Activated CD8-positive, alpha-beta memory T cell treated with anti-CD3 and anti-CD28 coated beads, Interleukin-2, amount 50 U/mL, for 1 hour (primary cell): Measurements from ENCODE around the gene TMEM169.

Experiments
- DNase-seq: peaks from one replicate; pipeline ENCODE4 v3.0.0-alpha.2; 2020; ENCODE audit errors: extremely low read depth

Gene TMEM169

GRCh38 chr2:216081487-216082116 lies at the start of gene TMEM169, which contains the start of gene PECR:
TSS of gene TMEM169 (plus strand) at chr2:216081919. CDS start at chr2:216095964, 14,045 bp downstream.
TSS of gene PECR (minus strand) at chr2:216081809. CDS start at chr2:216081741, 68 bp downstream.
- peak; percentile 17 for DNase-seq

DNA sequence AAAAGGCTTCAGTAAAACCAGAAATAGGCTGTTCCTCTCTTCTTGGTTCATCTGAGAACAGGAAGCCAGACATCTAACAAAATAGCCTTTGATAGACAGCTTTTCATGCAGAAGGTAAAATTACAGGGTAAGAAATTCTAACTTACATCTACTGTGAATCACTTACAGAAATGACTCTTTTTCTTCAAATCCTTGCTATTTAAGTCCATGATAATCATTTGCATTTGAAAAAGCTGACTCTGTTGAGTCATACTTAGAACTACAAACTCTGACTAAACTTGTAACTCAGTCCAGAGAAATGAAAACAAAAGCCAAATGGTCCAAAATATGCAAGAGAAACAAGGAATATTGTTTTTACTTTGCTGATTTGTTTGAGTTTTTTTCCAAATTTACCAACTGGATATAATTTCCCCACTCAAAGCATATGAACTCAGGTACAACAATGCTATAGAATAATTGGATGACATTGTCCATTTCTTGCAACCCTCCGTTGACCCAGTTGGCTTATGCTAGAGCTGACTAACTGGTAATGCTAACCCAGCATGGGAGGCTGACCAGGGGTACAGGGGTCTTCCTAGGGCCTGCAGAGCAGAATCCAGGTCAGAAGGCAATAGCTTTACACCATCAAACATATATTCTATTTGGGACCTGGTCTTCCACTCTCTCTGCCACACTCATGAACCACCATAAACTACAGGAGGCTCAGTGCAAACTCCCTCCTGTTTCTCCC lies 49.6 kb upstream of the TMEM169 start:
- no peak for DNase-seq

DNA sequence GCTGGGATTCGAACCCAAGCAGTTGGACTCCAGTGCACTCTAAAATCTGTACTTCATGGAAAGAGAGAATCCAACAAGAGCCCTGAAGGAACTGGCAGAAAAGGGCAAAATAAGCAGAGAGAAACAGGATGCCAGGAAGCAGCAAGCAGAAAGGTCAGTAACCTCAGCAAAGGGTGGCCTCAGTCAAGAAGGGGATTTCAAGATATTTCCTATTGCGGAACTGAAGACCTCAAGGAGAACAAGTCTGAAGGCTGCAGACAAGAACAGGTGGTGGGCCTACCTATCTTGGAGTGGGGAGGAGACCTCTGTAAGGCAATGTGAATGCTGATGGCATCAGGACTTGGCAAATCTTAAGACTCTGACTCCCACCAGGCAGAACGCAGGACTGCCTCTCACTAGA lies 48.3 kb upstream of the TMEM169 start:
- no peak for DNase-seq

GRCh38 chr2:216034065-216034464 lies 47.7 kb upstream of the TMEM169 start:
- no peak for DNase-seq

DNA sequence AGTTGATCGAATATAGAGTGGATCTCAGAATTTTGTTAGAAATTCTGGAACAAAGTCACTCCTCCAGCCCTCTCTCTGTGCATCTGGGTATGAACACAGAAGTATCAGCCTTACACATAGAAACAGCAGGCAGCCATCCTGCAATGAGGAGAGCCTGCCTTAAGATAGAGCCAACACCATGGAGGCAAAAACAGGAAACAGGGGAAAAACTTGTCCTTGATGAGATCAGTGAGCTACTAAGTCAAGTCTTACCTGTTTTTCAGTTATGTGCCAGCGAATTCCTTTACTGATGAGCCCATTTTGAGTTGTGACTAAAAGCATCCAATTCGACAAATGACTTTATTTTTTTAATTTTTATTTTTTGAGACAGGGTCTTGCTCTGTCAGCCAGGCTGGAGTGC lies 41.8 kb upstream of the TMEM169 start:
- DNase-seq: no peak

DNA sequence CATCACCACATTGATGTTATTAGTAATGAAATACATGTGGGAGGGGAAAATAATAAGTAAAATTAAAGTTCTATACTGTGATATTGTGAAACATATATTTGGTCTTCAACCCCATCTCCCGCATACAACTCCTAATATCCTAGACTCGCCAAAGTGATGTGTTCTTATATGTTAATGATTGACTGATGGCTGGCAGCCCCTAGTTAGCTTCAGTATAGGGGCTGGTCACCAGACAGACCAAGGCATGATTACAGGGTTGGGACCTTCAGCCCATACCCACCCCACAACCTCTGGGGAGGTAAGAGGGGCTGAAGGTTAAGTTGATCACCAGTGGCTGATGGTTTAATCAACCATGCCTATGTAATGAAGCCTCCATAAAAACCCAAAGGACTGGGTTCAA lies 40.3 kb upstream of the TMEM169 start:
- no peak for DNase-seq

DNA sequence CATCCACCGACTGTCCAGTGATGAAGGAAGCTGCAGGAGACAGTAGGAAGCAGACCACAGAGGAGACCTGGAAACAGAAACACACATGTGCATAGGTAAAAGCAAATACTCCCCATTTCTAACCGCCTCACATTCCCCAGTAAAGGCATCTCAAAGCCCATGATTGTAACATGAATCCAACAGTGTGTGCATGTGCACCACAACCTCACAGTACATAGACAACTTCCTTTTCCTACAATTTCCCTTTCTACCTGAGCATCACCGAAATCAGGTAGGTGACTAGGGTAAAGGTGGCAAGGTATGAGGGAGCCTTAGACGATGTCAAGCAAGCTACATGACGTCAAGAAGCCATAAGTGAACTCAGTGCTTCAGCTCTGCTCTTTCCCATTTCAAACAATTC lies 37.8 kb upstream of the TMEM169 start:
- DNase-seq: no peak

DNA sequence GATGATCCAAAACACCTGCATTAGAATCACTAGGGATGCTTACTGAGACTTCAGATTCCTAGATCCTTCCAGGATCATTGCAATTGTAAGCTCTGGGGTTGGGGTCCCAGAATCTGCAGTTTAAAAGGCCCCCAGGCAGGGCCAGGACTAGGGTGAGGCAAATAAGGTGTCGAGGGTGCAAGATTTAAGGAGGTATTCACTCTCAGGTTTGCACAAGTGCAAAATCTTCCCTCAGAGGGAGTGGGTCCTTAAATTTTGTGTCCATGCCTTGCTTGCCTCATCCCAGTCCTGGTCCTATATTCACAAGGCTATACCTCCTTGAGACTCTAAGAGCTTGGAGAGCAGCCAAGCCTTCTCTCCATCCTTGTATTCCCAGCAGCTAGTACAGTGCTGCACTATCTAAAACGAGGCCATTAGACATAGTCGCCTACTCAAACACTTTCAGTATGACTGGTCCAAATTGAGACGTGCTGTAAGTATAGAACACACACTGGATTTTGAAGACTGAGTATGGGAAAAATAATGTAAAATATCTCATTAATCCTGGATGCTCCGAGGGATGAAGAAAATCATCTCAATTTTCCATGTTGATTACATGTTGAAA lies 36.7 kb upstream of the TMEM169 start:
- no peak for DNase-seq

DNA sequence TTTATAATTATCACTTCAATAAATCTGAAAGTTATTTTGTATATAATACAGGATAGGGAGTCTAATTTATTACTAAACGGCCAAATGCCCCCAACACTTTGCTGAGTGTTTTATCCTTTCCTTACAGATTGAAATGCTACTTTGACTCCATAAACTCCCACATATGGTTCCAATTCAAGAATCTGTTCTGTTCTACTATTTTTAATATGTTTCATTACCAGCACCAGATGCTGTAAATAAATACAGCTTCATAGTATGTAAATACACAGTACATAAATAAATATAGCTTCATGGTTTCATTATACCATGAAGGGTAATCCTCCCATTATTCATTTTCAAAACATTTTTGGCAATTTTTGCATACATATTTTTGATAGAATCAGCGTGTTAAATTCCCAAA lies 34.3 kb upstream of the TMEM169 start:
- DNase-seq: no peak

DNA sequence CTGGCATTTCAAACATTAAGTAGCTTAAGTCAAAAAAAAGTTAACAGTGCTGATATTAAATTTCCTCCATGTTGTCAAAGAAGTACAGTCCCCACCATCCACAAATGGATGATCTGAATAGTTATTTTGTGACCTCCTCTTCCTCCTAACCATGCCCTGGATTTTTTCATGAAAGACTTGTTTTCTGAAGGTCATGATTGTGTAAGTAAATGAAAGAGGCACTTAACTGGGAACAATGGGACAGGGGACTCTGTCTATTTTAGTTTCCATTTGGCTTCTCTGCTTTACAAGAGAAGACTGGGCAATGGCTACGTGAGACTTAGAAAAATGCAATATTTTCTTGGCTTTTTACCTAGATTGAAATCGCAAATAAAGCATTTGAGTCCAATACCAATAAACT lies 32.3 kb upstream of the TMEM169 start:
- DNase-seq: no peak

- DNase-seq: no peak
Measured at GRCh38 chr2:216051350-216051749, 30.4 kb upstream of the TMEM169 start.

GRCh38 chr2:216052420-216052819 lies 29.3 kb upstream of the TMEM169 start:
- no peak for DNase-seq

DNA sequence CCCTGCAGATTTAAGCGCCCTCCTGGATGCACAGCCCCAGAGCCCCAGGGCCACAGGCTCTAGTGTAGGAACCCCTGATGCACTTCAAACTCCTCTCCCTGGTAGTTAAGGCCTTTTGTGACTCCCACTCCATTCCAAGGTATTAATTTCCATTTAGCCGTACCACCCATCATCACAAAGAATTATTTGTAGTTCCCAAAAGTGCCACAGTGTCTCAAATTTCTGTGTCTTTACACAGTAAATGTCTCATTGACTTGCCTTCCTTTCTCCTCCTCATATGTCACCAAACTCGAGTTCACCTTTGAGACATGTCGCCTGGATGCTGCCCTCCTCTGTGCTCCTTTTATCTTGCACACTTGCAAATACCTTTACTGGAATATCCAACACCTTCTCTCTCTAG lies 26.0 kb upstream of the TMEM169 start:
- no peak for DNase-seq

DNA sequence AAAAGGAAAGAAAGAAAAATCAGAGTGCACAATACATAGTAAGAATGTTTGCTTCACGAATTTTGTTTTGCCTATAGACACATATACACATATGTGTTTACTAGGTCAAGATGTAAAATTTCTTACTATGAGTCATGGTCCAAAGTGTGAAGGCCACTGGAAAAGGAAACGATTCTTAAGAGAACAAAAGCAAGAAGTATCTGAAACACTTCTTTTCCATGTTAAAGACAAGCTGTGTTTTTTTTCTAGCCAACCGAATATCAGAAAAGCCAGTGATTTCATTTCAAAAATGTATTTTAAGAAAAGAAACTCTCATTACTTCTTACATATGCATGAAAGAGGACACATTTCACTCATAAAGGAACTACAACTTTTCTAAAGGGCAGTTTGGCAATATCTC lies 25.0 kb upstream of the TMEM169 start:
- no peak for DNase-seq

GRCh38 chr2:216057688-216058193 lies 24.0 kb upstream of the TMEM169 start:
- no peak for DNase-seq

DNA sequence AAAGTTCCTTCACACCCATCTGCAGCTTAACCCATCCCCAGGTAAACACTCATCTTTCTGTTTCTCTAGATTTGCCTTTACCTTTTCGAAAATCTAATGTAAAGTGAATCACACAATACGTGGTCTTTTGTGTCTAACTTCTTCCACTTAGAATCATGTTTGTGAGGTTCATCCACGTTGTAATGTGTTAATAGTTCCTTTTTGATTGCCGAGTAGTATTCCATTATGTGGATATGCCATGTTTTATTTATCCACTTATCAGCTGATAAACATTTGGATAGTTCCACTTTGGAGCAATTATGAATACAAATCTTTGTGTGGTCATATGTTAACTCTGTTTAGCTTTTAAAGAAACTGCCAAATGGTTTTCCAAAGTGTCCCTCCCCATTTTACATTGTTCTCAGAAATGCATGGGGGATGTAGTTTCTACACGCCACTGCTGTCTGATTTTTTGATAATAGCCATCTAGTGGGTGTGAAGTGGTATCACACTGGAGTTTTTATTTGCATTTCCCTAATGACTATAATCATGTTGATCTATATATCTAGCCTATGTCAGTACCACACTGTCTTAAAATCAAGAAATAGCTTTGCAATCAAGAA lies 22.4 kb upstream of the TMEM169 start:
- DNase-seq: no peak

GRCh38 chr2:216064014-216064630 lies 17.6 kb upstream of the TMEM169 start:
- DNase-seq: no peak

- no peak for DNase-seq
Measured at GRCh38 chr2:216064665-216065064, 17.1 kb upstream of the TMEM169 start.

- no peak for DNase-seq
Measured at GRCh38 chr2:216066230-216066629, 15.5 kb upstream of the TMEM169 start.

- no peak for DNase-seq
Measured at GRCh38 chr2:216069028-216069427, 12.7 kb upstream of the TMEM169 start.

DNA sequence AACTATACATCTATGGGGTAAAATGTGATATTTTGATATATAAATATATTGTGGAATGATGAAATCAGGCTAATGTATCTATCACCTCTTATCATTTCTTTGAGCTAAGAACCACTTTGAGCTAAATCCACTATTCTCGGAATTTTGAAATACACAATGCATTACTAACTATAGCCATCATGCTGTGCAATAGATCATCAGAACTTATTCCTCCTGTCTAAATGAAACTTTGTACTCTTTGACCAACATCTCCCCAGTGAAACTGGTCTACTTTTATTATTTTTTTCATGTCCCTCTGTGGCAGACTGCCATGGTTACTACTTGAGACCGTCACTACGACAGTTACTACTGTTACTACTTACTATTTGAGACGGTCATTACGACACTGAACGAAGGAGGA lies 11.5 kb upstream of the TMEM169 start:
- DNase-seq: no peak
